Colon (tissue), 2 donors: ENCODE results near the gene BEX3.
A peak's percentile ranks its signal among the peaks of the same experiment; 100 is the strongest.
"Not testable (repeated sequence)": the region's sequence is repeated elsewhere in the genome, so short reads cannot be mapped to it uniquely, and the experiment has no call there.

Experiments used
- FAIRE-seq: peaks from 2 replicates; lab custom pipeline; 2012; peaks lifted over from hg19 to GRCh38; lab: Jason Lieb, UNC
- donor health status: control.
- donor health status: control.

Gene BEX3

DNA sequence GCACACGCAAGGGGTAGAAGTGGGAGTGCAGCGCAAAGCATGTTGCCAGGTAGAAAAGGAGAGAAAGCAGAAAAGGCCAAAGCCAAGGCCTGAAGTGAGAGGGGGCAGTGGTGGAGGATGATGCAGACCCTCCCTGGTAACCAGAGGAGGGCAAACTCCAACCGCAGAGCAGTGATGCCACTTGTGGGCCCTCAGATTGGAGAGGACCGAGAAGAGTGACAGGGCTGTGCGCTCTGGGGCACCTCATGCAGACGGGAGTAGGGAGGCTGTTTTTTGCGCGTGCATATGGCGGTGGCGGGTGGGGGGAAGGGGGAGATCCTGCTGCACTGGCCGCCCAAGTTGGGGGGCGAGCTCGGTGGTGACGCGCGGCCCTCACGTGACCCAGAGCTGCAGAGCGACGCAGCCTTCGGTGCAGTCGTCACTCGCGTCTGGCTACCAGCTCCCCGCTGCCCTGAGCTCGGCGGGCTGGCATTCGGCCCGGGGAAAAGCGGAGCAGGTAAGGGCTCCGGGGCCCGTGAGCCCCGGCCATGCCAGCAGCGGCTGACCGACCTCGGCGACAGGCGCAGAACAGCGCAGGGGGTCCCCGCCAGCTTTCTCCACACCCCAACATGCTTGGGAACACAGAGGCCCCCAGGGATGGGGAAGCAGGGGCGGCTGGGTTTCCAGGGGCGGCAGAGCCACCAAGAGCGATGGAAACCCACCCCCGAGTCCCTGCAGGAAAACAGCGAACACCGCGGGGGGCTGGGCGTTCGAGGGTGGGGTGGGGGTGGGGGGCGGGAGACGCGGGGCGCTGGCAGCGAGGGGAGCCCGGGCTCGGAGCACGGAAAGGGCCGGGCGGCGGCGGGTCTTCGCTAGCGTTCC, at the start of gene BEX3:
TSS of gene BEX3 (plus strand) at position 421 of the 861 bp plus-strand sequence. CDS start 984 bp downstream, outside the sequence.
- no peak for FAIRE-seq

DNA sequence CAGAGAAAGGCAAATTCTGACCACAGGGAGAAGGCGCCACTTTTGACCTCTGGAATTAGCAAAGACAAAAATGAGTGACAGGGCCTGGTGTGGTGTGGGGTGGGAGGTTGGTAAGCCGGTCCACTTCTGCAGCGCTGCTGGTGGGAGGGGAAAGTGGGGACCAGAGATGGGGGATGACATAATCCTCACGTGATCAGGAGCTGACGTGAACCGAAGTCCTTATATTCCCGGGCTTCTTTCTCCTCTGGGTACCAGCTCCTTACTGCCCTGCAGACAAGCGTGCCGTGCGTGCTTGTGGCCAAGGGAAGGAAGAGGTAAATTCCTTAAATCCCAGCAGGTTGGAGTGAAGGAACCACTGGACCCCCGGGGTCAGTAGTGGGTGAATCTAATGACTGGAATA, 46.3 kb upstream of the BEX3 start, which contains the start of gene TCEAL7:
TSS of gene TCEAL7 (plus strand) at position 249 of the 400 bp plus-strand sequence. CDS start 1,165 bp downstream, outside the sequence.
- no peak for FAIRE-seq

DNA sequence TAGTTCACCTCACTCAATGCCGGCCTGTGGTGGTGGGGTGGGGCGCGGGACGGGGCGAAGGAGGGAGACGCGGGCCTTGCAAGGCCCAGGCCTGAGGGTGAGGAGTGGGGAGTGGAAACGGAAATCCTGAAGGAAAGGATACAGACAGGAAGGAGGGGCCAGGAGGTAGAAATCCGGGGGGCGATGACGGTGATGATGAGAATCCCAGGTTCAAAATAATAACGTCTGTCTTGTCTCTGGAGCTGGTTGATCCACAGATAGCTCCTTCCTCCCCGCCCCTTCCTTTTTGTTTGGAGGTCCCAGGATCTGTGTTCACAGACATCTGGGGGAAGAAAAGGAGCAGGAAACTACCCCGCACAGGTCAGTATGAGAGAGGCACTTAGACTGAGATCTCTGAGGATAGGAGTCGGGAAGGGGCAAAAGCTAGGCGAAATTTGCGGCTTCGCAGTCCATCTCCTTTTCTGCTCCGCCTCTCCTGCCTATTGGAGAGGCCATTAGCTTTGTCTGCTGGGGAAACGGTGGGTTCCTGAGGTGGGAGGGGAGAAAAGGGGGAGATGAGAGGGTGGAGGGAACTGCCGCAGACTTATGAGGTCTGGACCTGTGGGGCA, 45.6 kb upstream of the BEX3 start:
- FAIRE-seq, result no peak

DNA sequence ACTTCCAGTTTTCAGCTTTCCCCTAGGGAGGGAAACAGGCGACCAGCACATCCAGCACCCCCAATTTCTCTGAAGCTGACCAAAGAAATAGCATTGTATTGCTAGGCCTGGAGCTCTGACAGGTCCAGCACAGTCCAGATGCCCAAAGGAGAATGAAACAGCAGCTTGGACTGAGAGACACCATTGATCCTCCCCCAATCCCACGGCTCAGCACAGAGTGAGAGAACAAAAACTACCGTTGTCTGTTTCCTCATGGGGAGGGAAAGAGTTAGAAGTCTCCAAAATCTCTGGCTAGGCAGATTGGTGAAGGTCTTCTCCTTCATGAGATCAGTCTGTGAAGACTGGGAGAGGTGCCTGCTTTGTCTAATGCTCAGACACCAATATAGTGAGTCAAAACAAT, 37.7 kb upstream of the BEX3 start:
- no peak for FAIRE-seq

DNA sequence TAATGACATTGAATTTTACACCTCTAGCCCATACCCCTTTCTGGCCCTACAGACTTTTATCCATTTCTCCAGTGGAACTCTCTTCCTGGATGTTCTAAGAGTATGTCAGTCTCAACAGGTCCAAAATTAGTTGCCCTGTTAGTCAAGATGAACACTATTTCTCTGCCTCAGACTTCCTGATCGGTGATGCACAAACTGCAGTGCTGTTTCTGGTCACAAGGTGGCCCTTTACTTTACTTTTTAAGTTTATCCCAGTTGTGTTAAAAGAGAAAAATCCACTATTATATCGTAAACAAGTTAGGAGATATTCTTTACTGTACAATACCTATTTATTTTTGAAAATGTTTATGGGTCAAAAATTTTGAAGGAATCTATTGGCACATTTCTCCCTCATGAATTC, 33.2 kb upstream of the BEX3 start:
- no peak for FAIRE-seq

DNA sequence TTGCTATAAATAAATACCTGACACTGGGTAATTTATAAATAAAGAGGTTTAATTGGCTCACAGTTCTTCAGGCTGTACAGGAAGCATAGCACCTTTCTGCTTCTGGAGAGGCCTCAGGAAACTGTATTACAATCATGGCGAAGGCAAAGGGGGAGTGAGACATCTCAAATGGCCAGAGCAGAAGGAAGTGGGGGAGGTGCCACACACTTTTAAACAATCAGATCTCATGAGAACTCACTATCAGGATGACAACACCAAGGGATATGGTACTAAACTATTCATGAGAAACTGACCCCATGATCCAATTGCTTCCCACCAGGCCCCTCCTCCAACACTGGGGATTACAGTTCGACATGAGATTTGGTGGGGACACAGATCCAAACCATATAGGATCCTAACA, 31.7 kb upstream of the BEX3 start:
- FAIRE-seq, result no peak

DNA sequence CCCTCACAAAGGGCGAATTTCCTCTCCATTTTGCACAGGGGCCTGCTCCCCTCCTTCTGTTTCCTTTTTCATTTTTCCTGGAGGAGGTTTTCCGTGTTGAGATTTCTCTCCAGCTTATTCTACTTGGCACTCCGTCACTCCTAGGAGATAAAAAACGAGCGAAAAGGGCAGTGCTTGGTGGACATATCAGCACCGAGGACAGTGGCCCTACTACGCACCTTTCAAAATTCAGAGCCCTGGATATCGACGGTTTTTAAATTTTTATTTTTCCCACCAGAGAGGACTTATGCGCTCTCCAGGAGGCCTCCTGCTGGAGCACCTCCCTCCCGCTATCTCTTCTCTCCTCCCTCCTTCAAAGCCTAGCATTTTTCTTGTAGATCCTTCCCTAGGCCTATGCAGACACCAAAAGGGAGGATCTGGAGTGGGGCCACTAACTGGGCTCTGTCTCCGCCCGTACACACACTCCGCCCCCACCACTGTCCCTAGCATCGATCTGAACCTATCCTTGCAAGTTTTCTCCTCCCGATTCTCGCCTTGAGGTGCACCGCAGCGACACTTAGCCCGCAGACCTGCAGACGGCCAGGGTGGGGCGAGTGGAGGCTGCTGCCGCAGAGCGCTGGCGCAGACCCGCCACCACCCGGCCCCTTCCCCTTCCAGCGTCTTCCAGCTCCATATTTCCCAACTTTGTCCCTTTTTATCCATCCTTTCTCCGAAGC, 28.5 kb upstream of the BEX3 start:
- FAIRE-seq, result no peak

DNA sequence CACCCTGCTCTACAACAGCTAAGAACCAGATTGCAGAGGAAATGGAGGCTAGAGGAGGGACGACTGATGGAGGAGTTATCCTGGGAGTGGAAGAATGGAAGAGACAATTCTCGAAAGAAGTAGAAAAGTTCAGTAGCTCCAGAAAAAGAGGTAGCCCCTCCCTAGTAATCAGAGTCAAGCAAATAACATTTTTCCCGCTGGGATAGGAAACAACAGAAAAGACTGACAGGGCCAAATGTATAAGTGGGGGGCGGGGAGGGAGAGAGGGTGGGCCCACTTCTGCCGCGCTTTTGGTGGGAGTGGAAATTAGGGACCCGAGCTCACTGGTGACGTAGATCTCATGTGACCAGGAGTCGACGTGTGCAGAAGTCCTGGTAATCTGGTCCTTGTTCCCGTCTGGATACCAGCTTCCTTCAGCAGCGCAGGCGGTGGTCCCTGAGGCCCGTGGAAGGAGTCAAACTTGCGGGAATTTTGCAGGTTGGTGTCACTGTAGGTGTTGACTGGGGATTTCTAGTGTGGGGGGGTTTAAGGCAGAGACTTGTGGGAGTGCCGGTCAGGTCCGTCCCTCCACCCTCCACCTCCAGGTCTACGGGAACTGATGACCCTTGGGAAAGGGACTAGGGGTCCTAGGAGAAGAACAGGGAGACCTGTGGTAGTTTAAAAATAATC, 20.1 kb upstream of the BEX3 start, which contains the start of gene TCEAL9:
TSS of gene TCEAL9 (plus strand) at position 377 of the 669 bp plus-strand sequence. CDS start 1,179 bp downstream, outside the sequence.
- no peak for FAIRE-seq

DNA sequence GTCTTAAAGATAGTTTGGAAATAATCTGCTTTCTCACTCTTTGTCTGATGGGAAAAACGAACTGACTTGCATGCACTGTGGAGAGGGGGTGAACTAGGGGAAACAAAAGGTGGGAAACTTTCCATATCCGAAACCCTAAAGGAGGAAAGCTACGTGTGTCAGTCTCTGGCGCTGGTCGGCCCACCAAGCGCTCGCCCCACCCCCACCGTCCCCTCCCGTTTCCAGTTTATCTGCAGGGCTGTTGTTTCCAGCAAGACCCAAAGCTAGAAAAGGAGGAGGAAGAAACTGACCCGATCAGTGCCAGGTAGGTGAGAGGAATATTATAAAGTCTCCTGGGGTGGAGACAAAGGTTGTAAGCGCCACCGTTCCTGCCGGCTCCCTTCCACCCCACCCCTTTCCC, 19.5 kb upstream of the BEX3 start:
- FAIRE-seq, result no peak

DNA sequence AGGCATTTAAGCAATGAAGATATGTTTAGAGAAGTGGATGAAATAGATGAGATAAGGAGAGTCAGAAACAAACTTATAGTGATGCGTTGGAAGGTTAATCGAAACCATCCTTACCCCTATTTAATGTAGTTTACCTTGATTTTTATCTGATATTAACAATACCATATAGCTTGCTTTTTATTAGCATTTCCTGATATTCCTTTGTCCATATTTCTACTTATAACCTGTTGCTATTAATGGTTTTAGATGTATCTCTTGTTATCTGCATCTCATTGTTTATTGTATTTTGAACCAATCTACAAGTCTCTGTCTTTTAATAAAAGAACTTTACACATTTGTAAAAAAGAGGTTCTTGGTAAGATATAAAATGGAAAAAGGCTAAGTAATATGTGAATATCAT, 18.5 kb upstream of the BEX3 start:
- peak; percentile 81 for FAIRE-seq

DNA sequence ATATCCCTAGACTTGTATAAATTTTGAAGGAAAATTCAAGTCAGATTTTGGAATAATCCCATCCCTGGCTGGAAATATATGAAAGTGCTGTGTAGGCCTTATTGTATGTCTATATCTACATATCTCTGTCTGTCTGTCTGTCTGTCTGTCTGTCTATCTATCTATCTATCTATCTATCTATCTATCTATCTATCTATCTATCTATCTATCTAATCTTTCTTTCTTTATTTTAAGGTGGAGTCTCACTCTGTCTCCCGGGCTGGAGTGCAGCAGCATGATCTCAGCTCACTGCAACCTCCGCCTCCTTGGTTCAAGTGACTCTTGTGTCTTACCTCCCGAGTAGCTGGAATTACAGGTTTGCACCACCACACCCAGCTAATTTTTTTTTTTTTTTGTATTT, 16.7 kb upstream of the BEX3 start:
- FAIRE-seq, result not testable (repeated sequence)

DNA sequence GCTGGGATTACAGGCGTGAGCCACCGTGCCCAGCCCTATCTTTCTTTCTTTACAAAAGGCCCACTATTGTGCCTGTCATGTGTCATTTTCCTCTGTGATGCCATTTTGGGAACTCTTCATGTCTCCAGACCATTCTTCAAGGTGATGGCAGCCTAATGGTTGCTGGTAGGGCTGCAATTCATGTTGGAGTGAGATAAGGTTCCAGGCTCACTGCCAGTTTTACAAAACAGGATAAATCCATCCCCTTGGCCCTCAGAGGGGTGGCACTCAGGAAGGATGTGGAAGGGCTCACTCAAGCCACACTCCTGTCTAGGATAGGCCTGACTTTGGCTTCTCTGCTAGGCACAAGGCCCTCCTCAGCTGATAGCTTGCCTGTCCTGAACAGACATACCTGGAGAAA, 16.2 kb upstream of the BEX3 start:
- no peak for FAIRE-seq

DNA sequence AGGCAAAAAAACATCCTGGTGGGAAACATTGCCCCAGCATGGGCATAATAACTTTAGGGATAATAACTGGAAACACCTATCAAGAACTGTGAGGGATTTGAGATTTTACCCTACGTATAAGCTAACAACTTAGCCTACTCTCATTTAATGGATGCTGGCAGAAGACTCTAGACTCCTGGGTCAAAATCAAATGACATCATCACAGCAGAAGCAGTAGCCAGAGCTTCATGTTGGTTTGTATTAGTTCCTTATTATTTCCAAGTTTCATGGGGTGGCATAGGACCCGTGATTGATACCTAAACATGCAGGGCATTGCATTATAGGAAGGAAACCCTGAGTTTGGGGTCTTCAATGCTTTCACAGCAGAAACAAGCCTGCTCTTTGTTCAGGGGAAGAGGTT, 15.4 kb upstream of the BEX3 start:
- FAIRE-seq, result no peak

DNA sequence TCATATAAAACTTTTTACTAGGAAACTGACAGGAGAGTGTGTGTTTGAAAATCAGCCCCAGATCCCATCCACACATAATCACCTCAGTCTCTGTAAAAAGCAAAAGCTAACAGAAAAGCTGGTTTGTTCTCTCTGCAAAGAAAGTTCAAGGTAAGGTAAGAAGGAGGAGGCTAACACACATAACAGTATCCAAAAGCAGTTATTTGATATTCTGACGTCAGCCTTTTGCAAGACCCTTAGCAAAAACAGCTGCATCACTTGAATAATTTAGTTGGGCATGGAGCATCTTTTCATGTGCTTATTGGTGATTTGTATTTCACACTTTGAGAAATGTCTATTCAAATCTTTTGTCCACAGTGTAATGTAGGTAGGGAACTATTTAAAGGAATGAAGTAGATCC, 14.5 kb upstream of the BEX3 start:
- no peak for FAIRE-seq

DNA sequence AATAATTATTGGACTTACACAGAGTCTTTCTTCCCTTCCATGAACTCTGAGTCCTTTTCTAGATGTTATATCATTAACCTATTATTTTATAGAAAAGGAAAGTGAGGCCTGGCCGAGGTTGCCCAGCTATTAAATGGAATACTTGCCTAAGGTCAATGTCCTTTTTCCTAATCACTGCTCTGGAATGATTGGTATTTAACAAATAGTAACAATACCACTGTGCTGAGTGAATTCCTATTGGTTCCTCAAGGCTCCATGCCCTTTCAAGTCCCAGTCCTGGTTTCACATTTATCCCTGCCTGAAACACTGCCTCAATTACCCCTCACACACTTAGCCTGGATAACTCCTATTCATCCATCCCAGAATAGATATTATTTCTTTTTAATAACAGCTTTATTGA, 13.9 kb upstream of the BEX3 start:
- FAIRE-seq, result no peak

DNA sequence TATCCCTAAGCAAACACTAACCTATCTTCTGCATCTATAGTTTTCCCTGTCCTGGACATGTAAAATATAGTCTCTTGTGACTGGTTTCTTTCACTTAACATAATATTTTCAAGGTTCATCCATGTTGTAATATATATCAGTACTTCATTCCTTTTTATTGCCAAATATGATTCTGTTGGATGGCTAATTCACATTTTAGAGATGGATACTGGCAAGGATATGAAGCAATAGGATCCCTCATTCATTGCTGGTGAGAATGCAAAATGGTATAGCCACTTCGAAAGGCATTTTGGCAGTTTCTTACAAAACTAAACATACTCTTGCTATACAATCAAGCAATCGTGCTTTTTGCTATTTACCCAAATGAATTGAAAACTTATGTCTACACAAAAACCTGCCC, 13.3 kb upstream of the BEX3 start:
- no peak for FAIRE-seq

DNA sequence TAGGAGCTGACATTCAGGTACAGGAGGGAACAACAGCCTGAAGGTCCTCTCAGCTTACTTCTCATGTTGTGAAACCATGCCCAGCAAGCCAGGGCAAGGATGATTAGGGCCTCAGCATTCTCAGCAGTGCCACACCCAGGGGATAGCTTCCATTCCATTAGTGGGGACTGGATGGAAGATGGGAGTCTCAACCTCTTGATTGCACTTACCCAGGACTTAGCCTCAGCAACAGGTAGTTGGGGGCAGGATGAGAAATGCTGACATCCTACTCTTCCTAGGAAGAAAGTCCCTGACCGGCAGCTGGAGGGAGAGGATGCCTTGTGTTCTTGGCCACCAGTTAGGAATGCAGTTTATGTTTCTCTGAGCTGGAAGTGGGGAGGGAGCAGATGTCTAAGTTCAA, 8.8 kb upstream of the BEX3 start:
- no peak for FAIRE-seq

DNA sequence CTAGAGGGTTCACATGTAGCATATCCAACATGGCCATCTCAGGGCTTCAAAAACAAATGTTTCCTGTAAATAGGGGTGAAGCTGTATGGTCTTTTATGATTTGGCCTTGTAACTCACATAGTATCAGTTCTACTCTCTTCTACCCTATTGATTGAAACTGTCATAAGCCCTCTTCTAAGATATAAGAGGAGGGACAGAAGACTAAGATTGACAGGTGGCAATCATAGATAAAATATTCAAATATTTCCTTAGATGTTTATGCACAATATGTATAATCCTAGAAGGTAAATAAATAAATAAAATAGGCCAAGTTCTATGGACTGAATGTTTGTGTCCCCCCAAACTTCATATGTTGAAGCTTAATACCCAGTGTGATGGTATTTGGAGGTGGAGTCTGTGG, 6.9 kb upstream of the BEX3 start:
- no peak for FAIRE-seq

DNA sequence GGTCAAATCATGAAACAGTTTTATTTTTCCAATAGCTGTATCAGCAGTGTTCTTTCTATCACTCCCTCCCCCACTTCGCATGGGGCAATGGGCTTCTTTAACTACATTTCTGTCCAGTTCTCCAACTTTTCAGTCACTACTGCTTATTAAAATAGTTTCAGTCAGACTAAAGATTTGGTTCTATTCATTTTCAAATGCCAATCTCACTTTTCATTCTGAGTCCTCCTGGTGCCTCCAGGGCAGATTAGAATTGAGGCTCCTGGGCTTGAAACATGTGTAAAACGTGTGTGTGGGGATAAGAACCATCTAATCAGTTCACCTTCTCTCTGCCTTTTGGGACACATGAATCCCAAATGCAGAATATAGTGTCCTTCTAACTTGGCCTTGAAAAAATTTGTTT, 3.5 kb upstream of the BEX3 start:
- no peak for FAIRE-seq

DNA sequence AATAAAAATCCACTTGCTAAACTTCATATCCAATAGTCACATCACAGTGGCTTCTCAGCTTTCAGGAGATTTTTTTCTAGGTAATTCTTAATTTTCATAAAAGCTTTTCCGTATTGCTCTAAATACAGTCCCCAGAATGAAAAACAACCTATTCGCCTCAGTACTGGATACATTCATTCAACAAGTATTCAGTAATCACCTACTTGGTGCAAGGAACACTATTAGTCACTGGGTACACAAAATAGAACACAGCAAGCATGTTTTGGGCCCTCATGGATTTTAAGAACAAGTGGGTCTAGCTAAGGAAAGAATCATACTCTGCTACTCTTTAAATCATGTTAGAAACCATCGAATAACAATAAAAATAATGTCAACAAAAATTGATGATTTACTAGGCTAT, 2.8 kb upstream of the BEX3 start:
- no peak for FAIRE-seq

DNA sequence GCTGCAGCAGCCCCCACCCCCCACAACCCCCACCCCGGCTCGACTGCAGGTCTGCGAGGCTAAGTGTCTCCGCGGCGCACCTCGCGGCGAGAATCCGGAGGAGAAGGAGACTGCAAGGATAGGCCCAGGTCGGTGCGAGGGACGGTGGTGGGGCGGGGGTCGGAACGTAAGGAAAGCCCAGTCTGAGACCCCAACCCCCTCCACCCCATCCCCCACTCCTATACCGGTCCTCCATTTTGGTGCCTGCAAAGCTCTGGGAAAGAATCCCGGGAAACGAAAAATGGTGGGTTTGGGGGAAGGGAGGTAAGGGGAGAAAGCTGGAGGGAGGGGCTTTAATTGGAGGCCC, 614 bp downstream of the BEX3 start:
- no peak for FAIRE-seq

DNA sequence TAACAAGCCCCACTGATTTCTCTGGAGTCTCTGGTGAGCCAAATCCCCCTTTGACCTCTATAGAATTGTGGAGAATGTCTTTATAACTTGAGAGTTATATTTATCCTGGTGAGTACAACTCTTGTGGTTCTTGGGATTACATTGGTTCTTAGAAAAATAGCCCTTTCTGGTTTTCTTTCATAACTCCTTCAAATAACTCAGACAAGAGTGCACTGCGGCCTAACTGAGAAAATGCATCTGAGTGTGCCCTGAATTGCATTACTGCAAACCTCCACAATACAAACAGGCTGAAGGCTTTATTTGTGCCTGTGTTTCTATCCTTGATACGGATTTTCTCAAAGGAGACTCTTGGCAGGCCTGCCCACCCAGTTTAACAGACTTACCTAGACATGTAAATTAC, 2.7 kb downstream of the BEX3 start:
- no peak for FAIRE-seq

DNA sequence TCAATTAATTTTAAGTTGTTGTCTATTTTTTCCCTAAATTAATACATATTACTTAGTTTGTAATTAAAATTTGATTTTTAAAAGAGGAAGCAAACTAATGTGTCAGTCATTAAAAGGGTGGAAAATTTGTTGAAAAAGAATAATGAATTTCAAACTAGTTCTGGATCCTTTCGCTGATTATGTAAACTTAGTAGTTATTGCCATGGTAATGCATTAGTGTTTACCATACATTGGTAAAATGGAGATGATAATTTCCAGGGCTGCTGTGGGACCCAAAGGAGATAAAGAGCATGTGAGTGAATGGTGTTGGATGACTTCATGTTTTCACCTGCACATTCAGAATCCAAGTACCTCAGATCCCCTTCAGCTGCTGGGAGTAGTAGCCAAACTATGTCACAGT, 6.5 kb downstream of the BEX3 start:
- FAIRE-seq, result peak; percentile 45
